HepG2 (cell line): ENCODE results near the gene DLX6. TPM values are rescaled to one million over a fixed set of nuclear protein-coding genes. Genes with fewer than 3 reads are reported as not detected.

Experiments
- FOXM1 ChIP-seq: sonication (generic); formaldehyde crosslinking; IDR thresholded peaks from 2 replicates; pipeline ENCODE4 v1.5.0; 2020; ENCODE audit warnings: missing genetic modification reagents
- GLI4 ChIP-seq: sonication (generic); formaldehyde crosslinking; IDR thresholded peaks from 2 replicates; pipeline ENCODE4 v1.5.1; 2020; ENCODE audit warnings: missing genetic modification reagents, mild to moderate bottlenecking, moderate library complexity, borderline replicate concordance
- JUN ChIP-seq: sonication (generic); formaldehyde crosslinking; IDR thresholded peaks from 2 replicates; pipeline ENCODE4 v1.4.0; 2020; ENCODE audit warnings: mild to moderate bottlenecking, missing genetic modification reagents
- JUNB ChIP-seq: sonication (generic); formaldehyde crosslinking; IDR thresholded peaks from 2 replicates; pipeline ENCODE4 v1.8.0; 2022; ENCODE audit warnings: missing genetic modification reagents, mild to moderate bottlenecking, borderline replicate concordance
- KLF6 ChIP-seq: IDR thresholded peaks from 2 replicates; pipeline ENCODE4 v1.8.0; 2016; ENCODE audit warnings: missing biosample characterization, missing genetic modification reagents
- KMT2A ChIP-seq: sonication (generic); formaldehyde crosslinking; IDR thresholded peaks from 2 replicates; pipeline ENCODE4 v1.4.0; 2020; ENCODE audit warnings: missing genetic modification reagents
- MBNL3 ChIP-seq: fragments of 250-450 bp; sonication (Bioruptor Pico); conservative IDR thresholded peaks from 2 replicates; pipeline ENCODE4 v1.8.0; 2022; ENCODE audit warnings: mild to moderate bottlenecking, inconsistent platforms
- MYC ChIP-seq: sonication (generic); formaldehyde crosslinking; IDR thresholded peaks from 2 replicates; pipeline ENCODE4 v1.9.0; 2021; ENCODE audit warnings: missing genetic modification reagents, borderline replicate concordance
- PHF8 ChIP-seq: sonication (generic); formaldehyde crosslinking; IDR thresholded peaks from 2 replicates; pipeline ENCODE4 v1.5.0; 2020; ENCODE audit warnings: missing genetic modification reagents
- RFX3 ChIP-seq: IDR thresholded peaks from 2 replicates; pipeline ENCODE4 v1.6.1; 2016; ENCODE audit warnings: missing biosample characterization, missing genetic modification reagents
- SMAD9 ChIP-seq: sonication (generic); formaldehyde crosslinking; IDR thresholded peaks from 2 replicates; pipeline ENCODE4 v1.5.1; 2020; ENCODE audit warnings: mild to moderate bottlenecking, missing genetic modification reagents
- ZKSCAN5 ChIP-seq: sonication (generic); formaldehyde crosslinking; IDR thresholded peaks from 2 replicates; pipeline ENCODE4 v1.5.1; 2020; ENCODE audit warnings: mild to moderate bottlenecking, missing genetic modification reagents
- ZNF230 ChIP-seq: sonication (generic); formaldehyde crosslinking; IDR thresholded peaks from 2 replicates; pipeline ENCODE4 v1.4.0; 2020; ENCODE audit warnings: mild to moderate bottlenecking, missing genetic modification reagents
- ZNF24 ChIP-seq: fragments of 450-650 bp; IDR thresholded peaks from 2 replicates; pipeline ENCODE4 v1.6.1; 2017; ENCODE audit warnings: antibody characterized with exemption, mild to moderate bottlenecking
- ZNF432 ChIP-seq: sonication (generic); formaldehyde crosslinking; IDR thresholded peaks from 2 replicates; pipeline ENCODE4 v1.5.0; 2020; ENCODE audit warnings: missing genetic modification reagents, mild to moderate bottlenecking, borderline replicate concordance
- ZNF678 ChIP-seq: sonication (generic); formaldehyde crosslinking; IDR thresholded peaks from 2 replicates; pipeline ENCODE4 v1.4.0; 2020; ENCODE audit warnings: mild to moderate bottlenecking, missing genetic modification reagents
- ZNF720 ChIP-seq: sonication (generic); formaldehyde crosslinking; IDR thresholded peaks from 2 replicates; pipeline ENCODE4 v1.4.0; 2020; ENCODE audit warnings: missing genetic modification reagents
- ZNF841 ChIP-seq: sonication (generic); formaldehyde crosslinking; IDR thresholded peaks from 2 replicates; pipeline ENCODE4 v1.8.1; 2023; ENCODE audit warnings: missing genetic modification reagents, borderline replicate concordance
- polyA plus RNA-seq, 8 experiments: library from polyadenylated mRNA; depleted of rRNA in 3 of 8; stranded (reverse) in 7 of 8; unstranded in 1 of 8; fragments of >200 nt; fragmentation: Illumina TruSeq in 4 of 8; extraction: Trizol in 4 of 8; gene quantifications; 2 replicates each; pipeline versions ENCODE4 v1.2.1 to v1.2.3, GENCODE V29; 2011 to 2016; ENCODE audit warnings: low read depth in 4 of 8, missing spikeins in 1 of 8, mixed read lengths in 1 of 8; ENCODE audit not compliant: insufficient read depth in 1 of 8
- total RNA-seq, 5 experiments: library from RNA; depleted of rRNA; stranded (reverse); fragments of >200 nt; fragmentation: Illumina TruSeq; extraction: Trizol; gene quantifications; 2 replicates each; pipeline ENCODE4 v1.2.3, GENCODE V29; 2016; ENCODE audit warnings: low read depth in 1 of 5
- TF ChIP-seq, protein P1 (sequence below): fragments of 450-650 bp; IDR thresholded peaks from 2 replicates; pipeline ENCODE4 v1.6.1; 2016
- TF ChIP-seq, protein P2 (sequence below): sonication (generic); formaldehyde crosslinking; IDR thresholded peaks from 2 replicates; pipeline ENCODE4 v1.5.0; 2020; ENCODE audit warnings: missing genetic modification reagents
- TF ChIP-seq, protein P3 (sequence below): sonication (generic); formaldehyde crosslinking; IDR thresholded peaks from 2 replicates; pipeline ENCODE4 v1.4.0; 2020; ENCODE audit warnings: missing genetic modification reagents, mild to moderate bottlenecking, borderline replicate concordance
- TF ChIP-seq, protein P4 (sequence below): sonication (generic); formaldehyde crosslinking; IDR thresholded peaks from 2 replicates; pipeline ENCODE4 v1.4.0; 2020; ENCODE audit warnings: missing genetic modification reagents, borderline replicate concordance

Gene DLX6
- total and polyA plus RNA-seq, 2 of the 13 experiments (the other 11 are each of a cell fraction or from before 2014, with no cell fraction given) = 3.5 to 5.5 TPM

DNA sequence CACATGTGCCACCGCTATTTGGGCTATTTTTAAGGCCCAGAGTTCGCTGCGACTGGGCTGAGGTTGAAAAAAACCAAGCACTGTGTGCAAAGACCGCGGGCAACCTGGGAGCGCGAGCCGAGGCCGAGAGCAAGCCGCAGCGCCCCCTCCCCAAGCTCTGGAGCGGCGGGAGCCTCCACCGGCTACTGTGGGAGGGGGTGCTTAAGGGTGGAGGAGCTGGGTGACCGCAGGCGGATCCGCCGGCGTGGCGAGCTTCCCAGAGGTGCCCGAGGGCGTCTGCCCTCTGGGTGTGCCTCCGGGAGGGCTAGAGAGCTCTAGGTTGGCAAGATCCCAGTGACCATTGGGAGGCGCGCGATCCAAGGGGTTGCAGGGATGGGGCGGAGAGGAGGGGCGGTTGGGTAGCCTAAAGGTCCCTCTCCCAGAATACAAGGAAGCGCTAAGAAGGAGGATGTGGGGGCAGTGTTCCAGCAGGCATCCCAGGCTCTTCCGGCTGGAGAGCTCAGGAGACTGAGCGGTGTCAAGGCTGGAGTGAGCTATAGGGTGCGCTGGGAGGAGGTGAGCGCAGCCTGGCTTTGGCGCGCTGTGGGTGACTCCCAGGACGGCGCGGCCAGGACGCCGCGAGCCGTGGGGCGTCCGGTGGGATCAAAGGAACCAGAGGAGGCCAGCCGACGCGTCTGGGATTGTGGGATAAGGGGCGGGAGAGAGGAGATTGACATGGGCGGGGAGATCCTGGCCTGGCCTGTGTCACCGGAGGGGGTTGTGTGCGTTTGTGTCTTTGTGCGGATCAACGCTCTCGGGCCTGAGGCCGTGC, 11.2 kb downstream of the DLX6 start (continued):
- TF ChIP-seq MYC (CRISPR knock-in tag) = peak; percentile 63; the same call in 1 of the 2 replicates
- no peak; the same call in 1 of the 2 replicates for TF ChIP-seq ZNF230 (CRISPR knock-in tag)
- TF ChIP-seq FOXM1 (CRISPR knock-in tag) = no peak
- no peak for TF ChIP-seq SMAD9 (CRISPR knock-in tag)
- TF ChIP-seq ZNF24 = no peak
- TF ChIP-seq, protein P1, sequence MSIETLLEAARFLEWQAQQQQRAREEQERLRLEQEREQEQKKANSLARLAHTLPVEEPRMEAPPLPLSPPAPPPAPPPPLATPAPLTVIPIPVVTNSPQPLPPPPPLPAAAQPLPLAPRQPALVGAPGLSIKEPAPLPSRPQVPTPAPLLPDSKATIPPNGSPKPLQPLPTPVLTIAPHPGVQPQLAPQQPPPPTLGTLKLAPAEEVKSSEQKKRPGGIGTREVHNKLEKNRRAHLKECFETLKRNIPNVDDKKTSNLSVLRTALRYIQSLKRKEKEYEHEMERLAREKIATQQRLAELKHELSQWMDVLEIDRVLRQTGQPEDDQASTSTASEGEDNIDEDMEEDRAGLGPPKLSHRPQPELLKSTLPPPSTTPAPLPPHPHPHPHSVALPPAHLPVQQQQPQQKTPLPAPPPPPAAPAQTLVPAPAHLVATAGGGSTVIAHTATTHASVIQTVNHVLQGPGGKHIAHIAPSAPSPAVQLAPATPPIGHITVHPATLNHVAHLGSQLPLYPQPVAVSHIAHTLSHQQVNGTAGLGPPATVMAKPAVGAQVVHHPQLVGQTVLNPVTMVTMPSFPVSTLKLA = no peak
- TF ChIP-seq ZNF678 = no peak
- no peak for TF ChIP-seq ZNF432 (CRISPR knock-in tag)
- no peak for TF ChIP-seq GLI4 (CRISPR knock-in tag)
- TF ChIP-seq, protein P2, sequence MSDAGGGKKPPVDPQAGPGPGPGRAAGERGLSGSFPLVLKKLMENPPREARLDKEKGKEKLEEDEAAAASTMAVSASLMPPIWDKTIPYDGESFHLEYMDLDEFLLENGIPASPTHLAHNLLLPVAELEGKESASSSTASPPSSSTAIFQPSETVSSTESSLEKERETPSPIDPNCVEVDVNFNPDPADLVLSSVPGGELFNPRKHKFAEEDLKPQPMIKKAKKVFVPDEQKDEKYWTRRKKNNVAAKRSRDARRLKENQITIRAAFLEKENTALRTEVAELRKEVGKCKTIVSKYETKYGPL (CRISPR knock-in tag) = no peak
- TF ChIP-seq ZKSCAN5 = peak; percentile 87
- TF ChIP-seq PHF8 (CRISPR knock-in tag) = peak; percentile 86
- TF ChIP-seq RFX3 (CRISPR knock-in tag) = no peak
- no peak for TF ChIP-seq ZNF841 (CRISPR knock-in tag)
- TF ChIP-seq, protein P3, sequence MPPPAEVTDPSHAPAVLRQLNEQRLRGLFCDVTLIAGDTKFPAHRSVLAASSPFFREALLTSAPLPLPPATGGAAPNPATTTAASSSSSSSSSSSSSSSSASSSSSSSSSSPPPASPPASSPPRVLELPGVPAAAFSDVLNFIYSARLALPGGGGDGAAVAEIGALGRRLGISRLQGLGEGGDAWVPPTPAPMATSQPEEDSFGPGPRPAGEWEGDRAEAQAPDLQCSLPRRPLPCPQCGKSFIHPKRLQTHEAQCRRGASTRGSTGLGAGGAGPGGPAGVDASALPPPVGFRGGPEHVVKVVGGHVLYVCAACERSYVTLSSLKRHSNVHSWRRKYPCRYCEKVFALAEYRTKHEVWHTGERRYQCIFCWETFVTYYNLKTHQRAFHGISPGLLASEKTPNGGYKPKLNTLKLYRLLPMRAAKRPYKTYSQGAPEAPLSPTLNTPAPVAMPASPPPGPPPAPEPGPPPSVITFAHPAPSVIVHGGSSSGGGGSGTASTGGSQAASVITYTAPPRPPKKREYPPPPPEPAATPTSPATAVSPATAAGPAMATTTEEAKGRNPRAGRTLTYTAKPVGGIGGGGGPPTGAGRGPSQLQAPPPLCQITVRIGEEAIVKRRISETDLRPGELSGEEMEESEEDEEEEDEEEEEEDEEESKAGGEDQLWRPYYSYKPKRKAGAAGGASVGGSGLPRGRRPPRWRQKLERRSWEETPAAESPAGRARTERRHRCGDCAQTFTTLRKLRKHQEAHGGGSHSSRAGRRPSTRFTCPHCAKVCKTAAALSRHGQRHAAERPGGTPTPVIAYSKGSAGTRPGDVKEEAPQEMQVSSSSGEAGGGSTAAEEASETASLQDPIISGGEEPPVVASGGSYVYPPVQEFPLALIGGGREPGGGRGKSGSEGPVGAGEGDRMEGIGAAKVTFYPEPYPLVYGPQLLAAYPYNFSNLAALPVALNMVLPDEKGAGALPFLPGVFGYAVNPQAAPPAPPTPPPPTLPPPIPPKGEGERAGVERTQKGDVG (CRISPR knock-in tag) = peak; percentile 44; the same call in 1 of the 2 replicates
- TF ChIP-seq JUN (CRISPR knock-in tag) = peak; percentile 34; the same call in 1 of the 2 replicates
- peak; percentile 52; the same call in 1 of the 2 replicates for TF ChIP-seq KLF6 (CRISPR knock-in tag)
- no peak for TF ChIP-seq MBNL3 (CRISPR knock-in tag)
- TF ChIP-seq, protein P4, sequence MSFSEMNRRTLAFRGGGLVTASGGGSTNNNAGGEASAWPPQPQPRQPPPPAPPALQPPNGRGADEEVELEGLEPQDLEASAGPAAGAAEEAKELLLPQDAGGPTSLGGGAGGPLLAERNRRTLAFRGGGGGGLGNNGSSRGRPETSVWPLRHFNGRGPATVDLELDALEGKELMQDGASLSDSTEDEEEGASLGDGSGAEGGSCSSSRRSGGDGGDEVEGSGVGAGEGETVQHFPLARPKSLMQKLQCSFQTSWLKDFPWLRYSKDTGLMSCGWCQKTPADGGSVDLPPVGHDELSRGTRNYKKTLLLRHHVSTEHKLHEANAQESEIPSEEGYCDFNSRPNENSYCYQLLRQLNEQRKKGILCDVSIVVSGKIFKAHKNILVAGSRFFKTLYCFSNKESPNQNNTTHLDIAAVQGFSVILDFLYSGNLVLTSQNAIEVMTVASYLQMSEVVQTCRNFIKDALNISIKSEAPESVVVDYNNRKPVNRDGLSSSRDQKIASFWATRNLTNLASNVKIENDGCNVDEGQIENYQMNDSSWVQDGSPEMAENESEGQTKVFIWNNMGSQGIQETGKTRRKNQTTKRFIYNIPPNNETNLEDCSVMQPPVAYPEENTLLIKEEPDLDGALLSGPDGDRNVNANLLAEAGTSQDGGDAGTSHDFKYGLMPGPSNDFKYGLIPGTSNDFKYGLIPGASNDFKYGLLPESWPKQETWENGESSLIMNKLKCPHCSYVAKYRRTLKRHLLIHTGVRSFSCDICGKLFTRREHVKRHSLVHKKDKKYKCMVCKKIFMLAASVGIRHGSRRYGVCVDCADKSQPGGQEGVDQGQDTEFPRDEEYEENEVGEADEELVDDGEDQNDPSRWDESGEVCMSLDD (CRISPR knock-in tag) = 0 out of 2 replicates have a peak, but pooled peaks have one; percentile 36
- TF ChIP-seq ZNF720 (CRISPR knock-in tag) = no peak
- peak; percentile 72 for TF ChIP-seq KMT2A (CRISPR knock-in tag)
- TF ChIP-seq JUNB = no peak
